Nephron (organoid): ENCODE data around the gene CASK.
A peak's percentile ranks its signal among the peaks of the same experiment; 100 is the strongest.

ENCODE experiments used
- H3K27ac Mint-ChIP-seq, 3 experiments: 2 replicates each; pipeline ENCODE4 v1.8.0; 2020; ENCODE audit warnings: mixed read lengths in 3 of 3, mild to moderate bottlenecking in 2 of 3, moderate library complexity in 1 of 3
- H3K27me3 Mint-ChIP-seq: 2 replicates; pipeline ENCODE4 v1.8.0; 2021; ENCODE audit warnings: low read depth, mild to moderate bottlenecking, moderate library complexity, mixed read lengths
- H3K36me3 Mint-ChIP-seq: 2 replicates; pipeline ENCODE4 v1.8.0; 2020; ENCODE audit warnings: low read depth, mixed read lengths
- H3K4me1 Mint-ChIP-seq: 2 replicates; pipeline ENCODE4 v1.8.0; 2020; ENCODE audit warnings: mixed read lengths
- H3K4me3 Mint-ChIP-seq, 3 experiments: 2 replicates each; pipeline ENCODE4 v1.8.0; 2020; ENCODE audit warnings: mild to moderate bottlenecking in 3 of 3, mixed read lengths in 3 of 3, moderate library complexity in 2 of 3
- H3K9me3 Mint-ChIP-seq: 2 replicates; pipeline ENCODE4 v1.8.0; 2020; ENCODE audit warnings: mixed read lengths
- CTCF ChIP-seq, 3 experiments: fragments of 200-600 bp; sonication (generic); IDR thresholded peaks; one replicate each; pipeline ENCODE4 v1.5.0; 2021; ENCODE audit warnings: antibody characterized with exemption in 3 of 3; ENCODE audit not compliant: unreplicated experiment in 3 of 3

CASK gene

GRCh38 chrX:41468647-41469323 is 454.6 kb downstream of the CASK start:
- no peaks in the 10 kb centered on the region for H3K27me3 Mint-ChIP-seq
- H3K4me1 Mint-ChIP-seq, result peaks cover 8% of the 10 kb centered on the region
- peaks cover 7% of the 10 kb centered on the region for H3K9me3 Mint-ChIP-seq
- no peak overlapping the region for H3K4me3 Mint-ChIP-seq
- H3K36me3 Mint-ChIP-seq, result peaks cover 3% of the 10 kb centered on the region
- peak overlapping the region in 1 of 3 experiments; percentile 73 for H3K27ac Mint-ChIP-seq
- no peak for TF ChIP-seq CTCF (IDR thresholded peaks at IDR 0.05; ENCODE audit: unreplicated experiment in 3 of 3)
